CD4-positive, CD25-positive, alpha-beta regulatory T cell (primary cell): ENCODE data around the gene TMEM44. TPM values are rescaled to one million over a fixed set of nuclear protein-coding genes. Genes with fewer than 3 reads are reported as not detected.

ENCODE experiments used
- ATAC-seq, 2 donors: fragments of 150-1000 bp; cut with Tn5 transposase; one replicate each; pipeline ENCODE4 v1.10.0; 2021; ENCODE audit warnings: low read depth in 2 of 2, moderate number of reproducible peaks in 2 of 2, moderate library complexity in 1 of 2
- DNase-seq, 3 donors: peaks; one replicate each; pipeline versions ENCODE4 v3.0.0 to v3.0.0-alpha.2; 2012 to 2022; ENCODE audit warnings: mixed read lengths in 1 of 3
- H3K27ac ChIP-seq: one replicate; pipeline ENCODE4 v1.7.0; 2013; ENCODE audit warnings: mild to moderate bottlenecking, low read length; ENCODE audit not compliant: insufficient read depth, poor library complexity, severe bottlenecking
- H3K27me3 ChIP-seq: one replicate; pipeline ENCODE4 v1.7.0; 2013; ENCODE audit warnings: low read length; ENCODE audit not compliant: control insufficient read depth, insufficient read depth
- H3K36me3 ChIP-seq: one replicate; pipeline ENCODE4 v1.7.0; 2013; ENCODE audit warnings: mild to moderate bottlenecking, low read length, moderate library complexity; ENCODE audit not compliant: control insufficient read depth, insufficient read depth
- H3K4me1 ChIP-seq: 2 replicates; pipeline ENCODE4 v1.7.0; 2013; ENCODE audit warnings: mild to moderate bottlenecking, low read length; ENCODE audit not compliant: insufficient read depth, control insufficient read depth, poor library complexity, severe bottlenecking
- H3K4me3 ChIP-seq: one replicate; pipeline ENCODE4 v1.7.0; 2013; ENCODE audit warnings: low read depth, mild to moderate bottlenecking, low read length, moderate library complexity
- H3K9me3 ChIP-seq, 2 experiments: 1 replicate in 1 of 2; 2 replicates in 1 of 2; pipeline ENCODE4 v1.7.0; 2013; ENCODE audit warnings: low read length in 2 of 2, mild to moderate bottlenecking in 1 of 2, moderate library complexity in 1 of 2; ENCODE audit not compliant: control insufficient read depth in 2 of 2
- H3K27ac Mint-ChIP-seq, 3 donors: one replicate each; pipeline ENCODE4 v1.8.0; 2020 to 2022; ENCODE audit warnings: mild to moderate bottlenecking in 3 of 3, mixed read lengths in 3 of 3, moderate library complexity in 2 of 3
- H3K27me3 Mint-ChIP-seq: one replicate; pipeline ENCODE4 v1.8.0; 2022; ENCODE audit warnings: mild to moderate bottlenecking, mixed read lengths
- H3K36me3 Mint-ChIP-seq: one replicate; pipeline ENCODE4 v1.8.0; 2020; ENCODE audit warnings: mixed read lengths
- H3K4me1 Mint-ChIP-seq, 4 donors: one replicate each; pipeline ENCODE4 v1.8.0; 2020 to 2022; ENCODE audit warnings: mixed read lengths in 4 of 4, mild to moderate bottlenecking in 1 of 4
- H3K4me3 Mint-ChIP-seq, 4 donors: one replicate each; pipeline ENCODE4 v1.8.0; 2020 to 2022; ENCODE audit warnings: mild to moderate bottlenecking in 4 of 4, mixed read lengths in 4 of 4, moderate library complexity in 3 of 4
- H3K9me3 Mint-ChIP-seq, 7 donors: one replicate each; pipeline ENCODE4 v1.8.0; 2020 to 2022; ENCODE audit warnings: mixed read lengths in 7 of 7, mild to moderate bottlenecking in 3 of 7, moderate library complexity in 2 of 7
- polyA plus RNA-seq, 4 donors: library from polyadenylated mRNA; unstranded; fragments of 300-500 nt; fragmentation: Illumina TruSeq; gene quantifications; one replicate each; pipeline ENCODE4 v1.2.3, GENCODE V29; 2021
- total RNA-seq: library from RNA; stranded (reverse); gene quantifications from one replicate; pipeline ENCODE4 v1.2.3, GENCODE V29; 2022

Gene TMEM44
- total and polyA plus RNA-seq, 5 donors from 2014 or later, result 0.41 to 5.5 (median 0.75) TPM

DNA sequence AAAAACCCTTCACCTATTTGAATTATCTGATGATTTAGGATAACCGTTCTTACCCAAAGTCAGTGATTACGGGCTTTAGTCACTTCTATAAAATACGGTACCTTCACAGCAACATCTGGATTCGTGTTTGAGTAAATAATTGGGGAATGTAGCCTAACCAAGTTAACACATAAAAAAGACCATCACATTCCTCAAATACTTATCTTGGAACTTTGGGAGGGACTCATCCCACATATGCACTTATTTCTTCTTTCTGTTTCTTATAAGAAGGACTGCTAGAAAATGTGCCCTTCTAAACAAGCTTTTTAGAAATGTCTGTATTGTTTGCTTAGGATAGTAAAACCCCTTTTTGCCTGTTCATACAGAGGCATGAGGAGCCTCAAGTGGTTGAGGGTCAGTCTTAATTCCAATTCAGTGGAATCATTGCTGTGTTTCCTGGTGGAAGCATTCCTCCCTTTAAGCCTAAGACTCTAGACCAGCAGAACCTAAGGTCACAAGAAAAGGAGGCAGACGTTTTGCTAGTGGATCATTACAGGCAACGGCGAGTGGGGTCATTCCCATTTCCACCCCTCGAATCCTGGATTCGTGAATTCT, 67.5 kb downstream of the TMEM44 start:
- H3K27ac Mint-ChIP-seq, result no peak overlapping the region
- no peaks in the 10 kb centered on the region for H3K9me3 Mint-ChIP-seq
- Histone ChIP-seq H3K27ac (no peak overlapping the region), H3K36me3 (no peaks in the 10 kb centered on the region), H3K27me3 (peaks cover 1% of the 10 kb centered on the region), H3K4me3 (no peak overlapping the region), H3K9me3 (no peaks in the 10 kb centered on the region), H3K4me1 (no peaks in the 10 kb centered on the region)
- no peaks in the 10 kb centered on the region for H3K4me1 Mint-ChIP-seq
- DNase-seq (no peak), ATAC-seq (no peak)
- H3K27me3 Mint-ChIP-seq, result peaks cover 52% of the 10 kb centered on the region
- no peak overlapping the region for H3K4me3 Mint-ChIP-seq
- H3K36me3 Mint-ChIP-seq, result no peaks in the 10 kb centered on the region

GRCh38 chr3:194562986-194563385, 70.2 kb downstream of the TMEM44 start:
- Mint-ChIP-seq H3K36me3 (no peaks in the 10 kb centered on the region), H3K27ac (no peak overlapping the region), H3K4me1 (no peaks in the 10 kb centered on the region), H3K27me3 (peaks cover 45% of the 10 kb centered on the region), H3K9me3 (peaks cover 0 to 2% (median 0%) of the 10 kb centered on the region in 7 donors), H3K4me3 (no peak overlapping the region)
- peaks cover 1% of the 10 kb centered on the region for H3K27me3 ChIP-seq
- H3K4me3 ChIP-seq, result no peak overlapping the region
- DNase-seq (no peak), ATAC-seq (no peak)
- no peaks in the 10 kb centered on the region for H3K9me3 ChIP-seq
- H3K4me1 ChIP-seq, result no peaks in the 10 kb centered on the region
- H3K27ac ChIP-seq, result no peak overlapping the region
- no peaks in the 10 kb centered on the region for H3K36me3 ChIP-seq

DNA sequence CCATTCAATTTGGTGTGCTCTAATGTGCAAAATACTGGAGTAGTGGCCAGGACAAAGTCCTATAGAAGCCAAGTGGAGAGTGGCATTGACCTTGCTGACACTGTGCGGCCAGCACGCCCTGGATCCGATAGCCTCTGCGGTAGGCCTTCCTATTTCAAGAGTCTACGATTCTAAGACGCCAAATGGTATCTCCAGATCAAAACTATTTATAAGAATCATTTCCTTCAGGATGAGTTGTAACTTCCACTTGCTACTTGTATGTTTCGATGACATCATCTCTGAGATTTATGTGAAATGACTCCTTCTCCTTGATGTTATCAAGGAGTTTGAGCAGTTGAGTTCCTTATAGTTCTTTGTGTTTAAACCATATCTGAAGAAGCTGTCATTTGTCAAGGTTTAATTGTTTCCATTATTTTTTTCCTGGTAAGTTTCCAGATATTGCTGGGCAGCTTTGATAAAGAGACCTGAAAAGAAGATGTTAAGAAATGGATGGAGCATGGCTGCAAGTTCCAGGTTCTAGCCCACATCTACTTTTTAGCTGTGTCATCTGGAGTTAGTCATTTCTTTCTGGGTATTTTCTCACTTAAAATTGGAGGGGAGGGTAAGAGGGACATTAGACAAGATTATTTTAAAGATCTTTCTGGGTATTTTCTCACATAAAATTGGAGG, 71.8 kb downstream of the TMEM44 start:
- Mint-ChIP-seq H3K9me3 (peaks cover 0 to 2% (median 0%) of the 10 kb centered on the region in 7 donors), H3K4me1 (peaks cover 4 to 7% (median 5%) of the 10 kb centered on the region in 4 donors), H3K4me3 (no peak overlapping the region), H3K27me3 (peaks cover 36% of the 10 kb centered on the region), H3K27ac (no peak overlapping the region), H3K36me3 (no peaks in the 10 kb centered on the region)
- no peaks in the 10 kb centered on the region for H3K9me3 ChIP-seq
- DNase-seq (no peak), ATAC-seq (no peak)
- no peak overlapping the region for H3K27ac ChIP-seq
- no peaks in the 10 kb centered on the region for H3K4me1 ChIP-seq
- H3K27me3 ChIP-seq, result no peaks in the 10 kb centered on the region
- H3K4me3 ChIP-seq, result no peak overlapping the region
- H3K36me3 ChIP-seq, result no peaks in the 10 kb centered on the region

DNA sequence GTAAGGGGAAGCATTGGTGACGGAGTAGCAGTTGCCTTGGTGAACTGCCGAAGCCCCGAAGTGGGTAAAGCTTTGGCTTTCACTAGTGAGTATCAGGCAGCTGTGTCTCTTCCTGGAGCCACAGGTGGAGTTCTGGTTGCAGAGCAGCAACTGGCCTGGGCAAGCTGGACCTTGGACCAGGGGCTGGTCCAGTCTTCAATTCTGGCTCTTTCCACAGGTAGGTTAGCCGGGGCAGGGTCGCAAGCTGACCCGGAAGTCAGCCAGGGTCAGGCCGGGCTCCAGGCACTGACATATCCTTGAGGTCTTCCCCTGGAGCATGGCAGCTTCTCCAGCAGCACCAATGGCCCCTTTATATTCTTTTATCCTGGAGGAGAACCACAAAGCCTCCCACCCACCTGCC, 73.2 kb downstream of the TMEM44 start:
- peaks cover 4% of the 10 kb centered on the region for H3K4me1 ChIP-seq
- Mint-ChIP-seq H3K4me3 (no peak overlapping the region), H3K9me3 (peaks cover 0 to 2% (median 0%) of the 10 kb centered on the region in 7 donors), H3K27me3 (peaks cover 26% of the 10 kb centered on the region), H3K27ac (no peak overlapping the region), H3K4me1 (peaks cover 4 to 9% (median 7%) of the 10 kb centered on the region in 4 donors), H3K36me3 (no peaks in the 10 kb centered on the region)
- H3K36me3 ChIP-seq, result no peaks in the 10 kb centered on the region
- ATAC-seq, result no peak
- no peaks in the 10 kb centered on the region for H3K27me3 ChIP-seq
- H3K27ac ChIP-seq, result no peak overlapping the region
- DNase-seq, result no peak
- H3K9me3 ChIP-seq, result no peaks in the 10 kb centered on the region
- no peak overlapping the region for H3K4me3 ChIP-seq

GRCh38 chr3:194559530-194559929, 73.7 kb downstream of the TMEM44 start:
- DNase-seq, result no peak
- Histone ChIP-seq H3K9me3 (no peaks in the 10 kb centered on the region), H3K4me3 (no peak overlapping the region), H3K27ac (no peak overlapping the region), H3K36me3 (no peaks in the 10 kb centered on the region), H3K27me3 (no peaks in the 10 kb centered on the region), H3K4me1 (peaks cover 4% of the 10 kb centered on the region)
- Mint-ChIP-seq H3K27ac (no peak overlapping the region), H3K27me3 (peaks cover 22% of the 10 kb centered on the region), H3K4me3 (no peak overlapping the region), H3K9me3 (peaks cover 0 to 2% (median 0%) of the 10 kb centered on the region in 7 donors), H3K4me1 (peaks cover 4 to 9% (median 7%) of the 10 kb centered on the region in 4 donors), H3K36me3 (no peaks in the 10 kb centered on the region)
- ATAC-seq, result no peak

- peak in 2 of 3 donors; percentile 9 to 47 for DNase-seq
- Mint-ChIP-seq H3K27ac (peak overlapping the region; percentile 26 to 86 (median 84)), H3K9me3 (peaks cover 0 to 3% (median 0%) of the 10 kb centered on the region in 7 donors)
Observed at GRCh38 chr3:194556086-194557056, 76.8 kb downstream of the TMEM44 start.

DNA sequence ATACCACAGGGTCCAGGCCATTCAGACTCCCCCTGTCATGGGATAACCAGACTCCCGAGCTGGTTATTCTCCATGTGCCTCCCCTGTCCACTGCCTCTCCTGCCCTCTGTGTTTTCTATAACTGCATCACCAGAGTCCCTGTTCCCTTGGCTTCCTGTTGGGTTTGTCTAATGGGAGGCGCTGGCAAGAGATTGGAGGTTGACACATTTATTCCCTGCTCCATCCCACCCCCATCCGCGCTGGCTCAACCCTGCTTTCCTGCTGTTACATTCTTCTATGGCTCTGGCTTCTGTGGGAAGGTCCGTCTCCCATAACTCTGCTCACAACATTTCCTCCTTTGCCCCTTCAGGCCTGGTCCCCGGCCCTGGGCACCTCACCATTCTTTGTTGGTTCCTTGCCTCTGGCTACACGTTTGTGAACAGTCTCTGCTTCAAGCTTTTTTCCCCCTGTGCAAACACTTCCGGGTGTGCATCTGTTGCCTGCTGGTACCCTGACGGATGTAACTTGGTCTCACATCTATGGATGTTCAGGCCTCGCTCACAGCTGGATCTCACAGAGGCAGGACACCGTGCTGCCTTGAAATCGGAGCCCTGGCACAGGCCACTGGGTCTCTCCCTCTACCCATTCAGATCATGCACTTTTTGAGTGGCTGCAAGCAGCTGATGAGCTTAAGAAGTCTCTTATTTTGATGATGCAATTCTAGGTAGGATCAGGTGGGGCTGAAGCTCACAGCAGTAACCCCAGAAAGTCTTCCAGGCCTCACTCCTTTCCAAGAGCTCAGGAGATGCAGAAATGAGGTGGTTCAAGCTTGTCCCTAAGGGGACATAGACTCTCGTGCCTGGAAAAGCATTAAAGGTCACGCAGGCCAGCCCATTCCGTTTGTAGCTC, 77.8 kb downstream of the TMEM44 start:
- peaks cover 4% of the 10 kb centered on the region for H3K4me1 ChIP-seq
- peaks cover 0 to 3% (median 0%) of the 10 kb centered on the region in 7 donors for H3K9me3 Mint-ChIP-seq
- no peaks in the 10 kb centered on the region for H3K27me3 ChIP-seq
- H3K4me1 Mint-ChIP-seq, result peaks cover 4 to 9% (median 7%) of the 10 kb centered on the region in 4 donors
- no peak overlapping the region for H3K4me3 Mint-ChIP-seq
- H3K27ac ChIP-seq, result no peak overlapping the region
- H3K27me3 Mint-ChIP-seq, result peaks cover 4% of the 10 kb centered on the region
- H3K27ac Mint-ChIP-seq, result peak overlapping the region in 2 of 3 donors; percentile 51 to 67
- ATAC-seq, result no peak
- H3K4me3 ChIP-seq, result no peak overlapping the region
- no peak for DNase-seq
- no peaks in the 10 kb centered on the region for H3K36me3 Mint-ChIP-seq
- no peaks in the 10 kb centered on the region for H3K9me3 ChIP-seq
- no peaks in the 10 kb centered on the region for H3K36me3 ChIP-seq

More at GRCh38 chr3:194556086-194557056, 76.8 kb downstream of the TMEM44 start:
- Histone ChIP-seq H3K9me3 (no peaks in the 10 kb centered on the region), H3K27ac (no peak overlapping the region), H3K4me1 (peaks cover 4% of the 10 kb centered on the region), H3K4me3 (peak overlapping the region; percentile 64), H3K27me3 (no peaks in the 10 kb centered on the region), H3K36me3 (no peaks in the 10 kb centered on the region)
- ATAC-seq, result peak in 1 of 2 donors; percentile 48
- peaks cover 4 to 9% (median 7%) of the 10 kb centered on the region in 4 donors for H3K4me1 Mint-ChIP-seq
- no peaks in the 10 kb centered on the region for H3K36me3 Mint-ChIP-seq
- H3K27me3 Mint-ChIP-seq, result peaks cover 3% of the 10 kb centered on the region
- H3K4me3 Mint-ChIP-seq, result peak overlapping the region; percentile 19 to 95 (median 78)
